Astrocyte of the spinal cord (primary cell): Measurements from ENCODE around the gene TPD52L2.

ENCODE experiments used
- DNase-seq: peaks from one replicate; pipeline ENCODE4 v3.0.0; 2011; ENCODE audit warnings: low read depth, low spot score
- H3K4me3 ChIP-seq: 2 replicates; pipeline ENCODE4 v1.5.1; 2011; ENCODE audit warnings: low read depth, mild to moderate bottlenecking, low read length, moderate library complexity
- CTCF ChIP-seq: IDR thresholded peaks from 2 replicates; pipeline ENCODE4 v1.5.1; 2012; ENCODE audit warnings: low read depth, mild to moderate bottlenecking, low read length, inconsistent platforms
- in situ Hi-C: cut with HindIII; loops from 2 replicates; pipeline ENCODE4 v1.10.0; 2017; ENCODE audit warnings: low sequenced_read_pairs

TPD52L2 gene

GRCh38 chr20:63829945-63830835 lies 34.9 kb upstream of the TPD52L2 start:
- no peak for DNase-seq
- in situ Hi-C loops: no loop called here
- TF ChIP-seq CTCF: no peak
- peak overlapping the region; percentile 49 for H3K4me3 ChIP-seq

- in situ Hi-C loops: no loop called here
Observed at GRCh38 chr20:63830841-63831588, 34.1 kb upstream of the TPD52L2 start, which contains the start of gene ZBTB46. ZBTB46 (minus strand) TSS chr20:63831264; CDS start chr20:63790757, 40,507 bp downstream.

GRCh38 chr20:63831646-63831992 lies 33.5 kb upstream of the TPD52L2 start:
- no peak for DNase-seq
- peak overlapping the region; percentile 18 for H3K4me3 ChIP-seq
- in situ Hi-C loops: no loop called here
- TF ChIP-seq CTCF: no peak

More at GRCh38 chr20:63830841-63831588, 34.1 kb upstream of the TPD52L2 start, which contains the start of gene ZBTB46:
- no peak for TF ChIP-seq CTCF
- H3K4me3 ChIP-seq: peak within 1 kb of the TSS; percentile 49
- no peak for DNase-seq

GRCh38 chr20:63831993-63832686 lies 32.9 kb upstream of the TPD52L2 start:
- TF ChIP-seq CTCF: no peak
- no peak for DNase-seq
- in situ Hi-C loops: no loop called here
- H3K4me3 ChIP-seq: no peak overlapping the region

GRCh38 chr20:63833776-63834490 lies 31.1 kb upstream of the TPD52L2 start:
- DNase-seq: peak; percentile 72
- in situ Hi-C loops: no loop called here
- H3K4me3 ChIP-seq: no peak overlapping the region
- no peak for TF ChIP-seq CTCF

GRCh38 chr20:63834491-63834880 lies 30.6 kb upstream of the TPD52L2 start:
- in situ Hi-C loops: no loop called here
- H3K4me3 ChIP-seq: no peak overlapping the region
- no peak for TF ChIP-seq CTCF
- no peak for DNase-seq
